Prostate gland (tissue), 2 donors: ENCODE results near the gene AFM.

Source experiments
- CTCF ChIP-seq, 4 experiments: fragments of 200-600 bp in 2 of 4; fragments of 450-650 bp in 2 of 4; sonication (generic) in 2 of 4; IDR thresholded peaks; 1 replicate in 3 of 4; 2 replicates in 1 of 4; pipeline ENCODE4 v1.5.1; 2016 to 2019; ENCODE audit warnings: antibody characterized with exemption in 4 of 4, mild to moderate bottlenecking in 2 of 4, moderate library complexity in 2 of 4
- POLR2A ChIP-seq: fragments of 450-650 bp; IDR thresholded peaks from one replicate; pipeline ENCODE4 v1.6.1; 2016; ENCODE audit warnings: antibody characterized with exemption, mild to moderate bottlenecking
- POLR2AphosphoS5 ChIP-seq: sonication (generic); formaldehyde crosslinking; IDR thresholded peaks from one replicate; pipeline ENCODE4 v1.6.1; 2017; ENCODE audit warnings: antibody characterized with exemption

- TF ChIP-seq POLR2AphosphoS5 (no peak), CTCF (IDR thresholded peaks at IDR 0.05) (no peak), POLR2A (no peak)
Observed at GRCh38 chr4:73505567-73505966, 24.0 kb downstream of the AFM start.
